Endothelial cell (in vitro differentiated cells): Measurements from ENCODE around the gene CDK5RAP1. TPM values are rescaled to one million over a fixed set of nuclear protein-coding genes. Genes with fewer than 3 reads are reported as not detected.
A peak's percentile ranks its signal among the peaks of the same experiment; 100 is the strongest.
"Not testable (repeated sequence)": the region's sequence is repeated elsewhere in the genome, so short reads cannot be mapped to it uniquely, and the experiment has no call there.

Experiments
- DNase-seq: peaks from one replicate; pipeline ENCODE4 v3.0.0; 2021; ENCODE audit warnings: low spot score
- H3K27ac Mint-ChIP-seq: one replicate; pipeline ENCODE4 v1.8.0; 2021; ENCODE audit warnings: mixed read lengths, inconsistent platforms; ENCODE audit not compliant: unreplicated experiment
- H3K27me3 Mint-ChIP-seq: one replicate; pipeline ENCODE4 v1.8.0; 2021; ENCODE audit warnings: mild to moderate bottlenecking, moderate library complexity, mixed read lengths, inconsistent platforms; ENCODE audit not compliant: unreplicated experiment
- H3K36me3 Mint-ChIP-seq: one replicate; pipeline ENCODE4 v1.8.0; 2021; ENCODE audit warnings: mild to moderate bottlenecking, low read depth, mixed read lengths, inconsistent platforms; ENCODE audit not compliant: unreplicated experiment
- H3K4me1 Mint-ChIP-seq: one replicate; pipeline ENCODE4 v1.8.0; 2021; ENCODE audit warnings: mild to moderate bottlenecking, mixed read lengths, inconsistent platforms; ENCODE audit not compliant: unreplicated experiment
- H3K4me3 Mint-ChIP-seq: one replicate; pipeline ENCODE4 v1.8.0; 2021; ENCODE audit warnings: mild to moderate bottlenecking, mixed read lengths, inconsistent platforms; ENCODE audit not compliant: unreplicated experiment
- H3K9me3 Mint-ChIP-seq: one replicate; pipeline ENCODE4 v1.8.0; 2021; ENCODE audit warnings: mixed read lengths, inconsistent platforms; ENCODE audit not compliant: unreplicated experiment
- total RNA-seq: library from RNA; stranded (reverse); fragmentation: NEBNext Ultra II Directional; extraction: Animal tissue kit (Norgen Biotek cat#: 25700); gene quantifications from one replicate; pipeline ENCODE4 v1.2.1, GENCODE V29; 2021; ENCODE audit not compliant: unreplicated experiment
- TF ChIP-seq, protein P1 (sequence below): fragments of 200-600 bp; sonication (generic); IDR thresholded peaks from one replicate; pipeline ENCODE4 v1.5.0; 2021; ENCODE audit warnings: antibody characterized with exemption; ENCODE audit not compliant: unreplicated experiment

The CDK5RAP1 gene
- total RNA-seq, 1 donor from 2014 or later, result 42.7 TPM

DNA sequence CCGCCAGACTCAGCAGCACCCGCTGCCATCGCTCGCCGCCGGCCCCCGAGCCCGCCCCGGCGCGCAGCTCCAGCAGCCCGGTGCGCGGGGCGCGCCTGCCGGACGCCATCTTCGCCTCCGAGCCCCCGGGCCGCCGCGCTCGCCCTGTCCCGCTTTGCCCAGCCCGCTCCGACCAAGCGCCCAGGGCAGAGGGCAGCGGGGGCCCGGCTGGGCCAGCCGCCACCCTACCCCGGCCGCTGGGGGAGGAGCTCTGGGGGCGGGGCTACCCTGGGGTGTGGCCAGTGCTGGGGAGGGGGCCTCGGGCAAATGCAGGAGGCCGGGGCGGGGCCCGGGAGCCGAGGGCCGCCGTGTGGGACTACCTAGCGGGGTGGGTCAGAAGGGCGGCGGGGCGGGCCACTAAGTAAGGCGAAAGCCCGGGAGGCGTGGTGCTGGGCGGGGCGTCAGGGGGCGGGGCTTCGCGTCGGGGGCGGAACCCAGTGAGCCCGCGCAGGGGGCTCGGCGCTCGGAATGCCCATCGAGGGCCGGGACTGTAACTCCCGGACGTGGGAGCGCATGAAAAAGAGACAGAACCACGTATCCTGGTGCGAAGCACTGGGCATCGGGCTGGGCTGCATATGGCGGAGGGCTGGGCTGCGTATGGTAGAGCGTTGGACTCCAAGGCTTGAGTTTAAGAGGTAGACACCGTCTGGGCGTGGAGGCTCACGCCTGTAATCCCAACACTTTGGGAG, 42.4 kb upstream of the CDK5RAP1 start, which contains the start of gene SNTA1:
Gene SNTA1, minus strand, starts transcription at position 252 of the 728 bp plus-strand sequence. Its CDS starts 143 bp downstream, at position 109.
- Mint-ChIP-seq H3K27me3 (peaks cover 8% of the 10 kb centered on the region), H3K4me1 (peaks cover 9% of the 10 kb centered on the region), H3K4me3 (peak within 1 kb of the TSS; percentile 82), H3K36me3 (peaks cover 3% of the 10 kb centered on the region), H3K27ac (no peak within 1 kb of the TSS), H3K9me3 (peaks cover 4% of the 10 kb centered on the region)
- TF ChIP-seq, protein P1, sequence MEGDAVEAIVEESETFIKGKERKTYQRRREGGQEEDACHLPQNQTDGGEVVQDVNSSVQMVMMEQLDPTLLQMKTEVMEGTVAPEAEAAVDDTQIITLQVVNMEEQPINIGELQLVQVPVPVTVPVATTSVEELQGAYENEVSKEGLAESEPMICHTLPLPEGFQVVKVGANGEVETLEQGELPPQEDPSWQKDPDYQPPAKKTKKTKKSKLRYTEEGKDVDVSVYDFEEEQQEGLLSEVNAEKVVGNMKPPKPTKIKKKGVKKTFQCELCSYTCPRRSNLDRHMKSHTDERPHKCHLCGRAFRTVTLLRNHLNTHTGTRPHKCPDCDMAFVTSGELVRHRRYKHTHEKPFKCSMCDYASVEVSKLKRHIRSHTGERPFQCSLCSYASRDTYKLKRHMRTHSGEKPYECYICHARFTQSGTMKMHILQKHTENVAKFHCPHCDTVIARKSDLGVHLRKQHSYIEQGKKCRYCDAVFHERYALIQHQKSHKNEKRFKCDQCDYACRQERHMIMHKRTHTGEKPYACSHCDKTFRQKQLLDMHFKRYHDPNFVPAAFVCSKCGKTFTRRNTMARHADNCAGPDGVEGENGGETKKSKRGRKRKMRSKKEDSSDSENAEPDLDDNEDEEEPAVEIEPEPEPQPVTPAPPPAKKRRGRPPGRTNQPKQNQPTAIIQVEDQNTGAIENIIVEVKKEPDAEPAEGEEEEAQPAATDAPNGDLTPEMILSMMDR, result no peak
- peak; percentile 82 for DNase-seq

DNA sequence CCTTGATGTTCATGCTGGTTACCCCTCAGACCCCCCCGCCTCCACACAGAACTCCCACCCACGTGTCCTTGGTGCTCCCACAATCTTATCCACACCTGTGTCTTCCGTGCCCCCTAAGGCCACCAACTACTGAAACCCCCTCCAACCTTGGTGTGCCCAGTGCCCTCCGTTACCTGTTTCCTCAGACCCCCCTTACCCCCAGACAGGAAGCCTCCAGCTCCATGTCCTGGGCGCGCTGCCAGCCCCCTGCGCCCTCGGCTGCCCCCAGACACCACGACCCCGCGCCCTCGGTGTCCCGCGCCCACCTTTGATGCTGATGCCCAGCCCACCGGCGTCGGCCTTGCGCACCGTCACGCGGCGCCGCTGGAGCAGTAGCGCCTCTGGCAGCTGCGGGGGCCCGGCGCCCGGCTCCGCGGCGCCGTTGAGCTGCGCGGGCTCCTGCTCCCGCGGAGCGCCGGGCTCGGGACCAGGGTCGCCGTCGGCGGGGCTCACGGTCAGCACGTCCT, 41.7 kb upstream of the CDK5RAP1 start:
- Mint-ChIP-seq H3K4me1 (peaks cover 9% of the 10 kb centered on the region), H3K9me3 (no peaks in the 10 kb centered on the region), H3K4me3 (peak overlapping the region; percentile 81), H3K27ac (no peak overlapping the region), H3K36me3 (no peaks in the 10 kb centered on the region), H3K27me3 (peaks cover 8% of the 10 kb centered on the region)
- peak; percentile 27 for DNase-seq
- TF ChIP-seq, protein P1, result no peak

DNA sequence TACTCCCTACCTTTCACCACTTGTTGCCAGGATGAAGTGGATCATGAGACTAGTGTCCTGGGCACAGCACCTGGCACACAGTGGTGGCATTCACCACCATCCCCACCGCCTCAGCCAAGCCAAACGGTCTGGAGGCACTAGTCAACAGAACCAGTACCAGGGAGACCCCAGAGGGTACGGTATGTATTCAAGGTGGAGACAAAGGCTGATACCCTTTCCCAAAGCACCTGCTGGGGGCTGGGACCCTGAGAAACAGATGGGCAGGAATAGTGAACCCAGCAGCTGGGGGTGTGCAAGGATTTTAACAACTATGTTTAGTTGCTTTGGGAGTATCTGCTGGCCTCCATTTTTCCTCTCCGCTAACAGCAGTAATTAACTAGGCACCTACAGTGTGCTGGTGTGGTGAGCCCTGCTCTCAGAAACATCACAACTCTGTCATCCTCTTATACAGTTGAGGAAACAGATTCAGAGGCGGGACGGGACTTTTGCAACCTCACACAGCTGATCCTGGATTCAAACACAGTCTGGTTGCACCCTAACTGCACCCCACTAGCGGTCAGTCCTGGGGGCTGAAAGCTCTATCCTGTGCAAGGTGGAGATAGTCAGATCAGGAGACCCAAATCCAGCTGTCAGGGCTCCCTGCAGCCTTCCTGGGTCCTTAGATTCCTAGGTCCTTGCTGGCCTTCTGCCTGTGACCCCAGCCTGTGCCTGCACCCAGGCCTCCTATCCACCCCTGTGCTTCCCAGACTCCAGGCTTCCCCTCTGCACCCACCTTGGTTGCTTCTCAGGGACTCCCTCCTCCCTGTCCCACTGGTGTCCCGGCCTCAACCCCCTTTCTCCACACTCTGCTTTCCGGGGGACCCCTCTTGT, 41.1 kb upstream of the CDK5RAP1 start:
- DNase-seq, result no peak
- no peaks in the 10 kb centered on the region for H3K9me3 Mint-ChIP-seq
- no peak overlapping the region for H3K27ac Mint-ChIP-seq
- peak overlapping the region; percentile 81 for H3K4me3 Mint-ChIP-seq
- H3K4me1 Mint-ChIP-seq, result peaks cover 9% of the 10 kb centered on the region
- TF ChIP-seq, protein P1, result no peak
- H3K36me3 Mint-ChIP-seq, result no peaks in the 10 kb centered on the region
- peaks cover 8% of the 10 kb centered on the region for H3K27me3 Mint-ChIP-seq

DNA sequence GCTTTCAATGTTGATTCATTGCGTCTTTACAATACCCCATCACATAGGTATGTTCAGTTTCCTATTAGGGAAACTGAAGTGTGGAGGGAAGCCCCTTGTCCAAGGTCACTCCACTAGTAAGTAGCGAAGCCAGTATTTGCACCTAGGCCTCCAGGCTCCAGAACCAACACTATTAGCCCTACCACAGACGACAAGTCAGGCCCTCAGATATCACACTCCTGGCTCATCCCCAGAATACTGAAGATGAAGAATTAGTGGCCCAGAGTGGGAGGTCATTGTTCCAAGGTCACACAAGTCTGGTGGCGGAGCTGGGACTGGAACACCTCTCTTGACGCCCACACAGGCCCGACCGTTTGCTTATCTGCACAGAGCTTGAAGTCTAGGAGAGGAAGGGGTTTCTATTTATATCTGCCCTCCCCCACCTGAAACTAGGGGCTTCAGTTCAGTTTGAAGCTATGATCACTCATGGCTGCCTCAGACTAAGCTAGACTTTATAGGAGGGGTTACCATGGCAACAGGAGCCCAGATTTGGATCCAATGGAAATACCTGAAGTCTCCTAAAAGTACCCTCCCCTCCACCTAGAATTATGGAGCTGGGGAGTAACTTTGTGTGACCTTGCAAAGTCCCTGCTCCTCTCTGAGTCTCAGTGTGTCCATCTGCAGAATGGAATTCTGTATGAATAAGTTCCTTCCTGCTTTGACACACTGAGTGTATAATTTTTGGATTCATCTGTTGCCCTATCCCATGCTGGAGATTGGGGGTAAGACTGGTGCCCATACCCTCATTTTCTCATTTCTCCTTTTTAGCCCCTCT, 40.0 kb upstream of the CDK5RAP1 start:
- Mint-ChIP-seq H3K4me1 (peaks cover 6% of the 10 kb centered on the region), H3K4me3 (no peak overlapping the region), H3K27ac (no peak overlapping the region), H3K27me3 (peaks cover 7% of the 10 kb centered on the region), H3K36me3 (no peaks in the 10 kb centered on the region), H3K9me3 (no peaks in the 10 kb centered on the region)
- no peak for DNase-seq
- TF ChIP-seq, protein P1, result no peak

DNA sequence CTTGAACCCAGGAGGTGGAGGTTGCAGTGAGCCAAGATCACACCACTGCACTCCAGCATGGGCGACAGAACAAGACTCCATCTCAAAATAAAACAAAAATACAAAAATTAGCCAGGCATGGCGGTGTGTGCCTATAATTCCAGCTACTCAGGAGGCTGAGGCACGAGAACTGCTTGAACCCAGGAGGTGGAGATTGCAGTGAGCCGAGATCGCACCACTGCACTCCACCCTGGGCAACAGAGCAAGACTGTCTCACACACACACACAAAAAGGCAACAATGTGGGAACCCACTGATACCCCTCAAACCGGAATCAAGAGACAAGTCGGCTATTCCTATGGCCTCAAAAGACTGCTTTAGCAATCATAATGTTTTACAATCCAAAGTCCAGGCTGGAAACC, 39.2 kb upstream of the CDK5RAP1 start:
- H3K27me3 Mint-ChIP-seq, H3K27ac Mint-ChIP-seq, H3K9me3 Mint-ChIP-seq, H3K4me3 Mint-ChIP-seq, DNase-seq, H3K36me3 Mint-ChIP-seq, H3K4me1 Mint-ChIP-seq: not testable (repeated sequence)
